Activated T-helper 9 cell treated with anti-CD3 and anti-CD28 coated beads, Interleukin-2, amount 50 U/mL, for 16 hours (primary cell): Measurements from ENCODE around the gene DNPH1.

ENCODE experiments used
- DNase-seq: peaks from one replicate; pipeline ENCODE4 v3.0.0-alpha.2; 2020; ENCODE audit warnings: low read depth

The DNPH1 gene

DNA sequence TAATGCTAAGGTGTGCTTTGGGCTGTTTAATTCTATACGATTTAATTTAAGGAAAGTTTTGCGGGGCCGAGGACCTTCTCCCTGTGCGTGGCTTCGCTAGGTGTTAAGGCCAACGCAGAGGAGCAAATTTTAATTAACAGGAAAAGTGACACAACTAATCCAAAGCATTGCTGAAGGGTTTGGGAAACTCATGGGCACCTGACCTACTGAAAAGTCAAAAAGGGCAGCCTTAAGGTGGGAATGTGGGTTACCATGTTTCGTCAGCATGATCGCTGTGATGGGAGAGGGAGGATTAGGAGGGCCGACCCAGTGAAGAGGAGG is 47.7 kb downstream of the DNPH1 start:
- no peak for DNase-seq

DNA sequence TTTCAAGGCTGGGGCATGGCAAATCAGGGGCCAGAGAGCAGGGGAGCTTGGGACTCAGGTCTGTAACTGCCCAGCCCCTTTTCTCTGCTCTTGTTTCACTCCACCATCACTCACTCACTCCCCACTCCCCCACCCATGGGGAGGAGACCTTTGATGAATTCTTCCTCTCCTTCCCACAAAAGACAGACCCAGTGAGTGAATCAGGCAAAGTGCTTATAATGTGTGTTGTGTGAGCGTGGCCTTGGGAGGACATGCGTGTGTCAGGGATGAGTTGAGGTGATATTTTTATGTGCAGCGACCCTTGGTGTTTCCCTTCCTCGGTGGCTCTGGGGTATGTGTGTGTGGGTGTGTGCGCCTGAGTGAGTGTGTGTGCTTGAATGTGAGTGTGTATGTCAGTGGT is 48.3 kb downstream of the DNPH1 start:
- DNase-seq = no peak

DNA sequence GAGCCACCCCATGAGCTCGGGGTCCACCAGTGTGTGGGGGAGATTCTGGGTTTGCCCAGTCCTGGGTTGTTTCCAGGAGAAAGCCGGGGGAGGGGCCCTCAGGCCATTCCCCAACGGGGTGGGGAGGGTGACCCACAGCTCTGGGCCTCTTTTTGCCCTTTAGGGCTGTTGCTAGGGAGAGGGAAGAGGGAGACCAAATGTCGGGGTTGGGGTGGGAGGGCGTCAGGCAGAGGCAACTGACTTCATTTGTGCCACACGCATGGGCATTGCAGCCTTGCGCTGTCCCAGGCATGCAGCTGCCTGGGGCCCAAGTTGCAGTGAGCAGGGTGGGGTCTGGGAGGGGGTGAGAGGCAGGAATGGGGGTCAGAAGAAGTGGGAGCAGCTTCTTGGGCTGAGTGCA is 49.2 kb downstream of the DNPH1 start:
- DNase-seq = no peak

DNA sequence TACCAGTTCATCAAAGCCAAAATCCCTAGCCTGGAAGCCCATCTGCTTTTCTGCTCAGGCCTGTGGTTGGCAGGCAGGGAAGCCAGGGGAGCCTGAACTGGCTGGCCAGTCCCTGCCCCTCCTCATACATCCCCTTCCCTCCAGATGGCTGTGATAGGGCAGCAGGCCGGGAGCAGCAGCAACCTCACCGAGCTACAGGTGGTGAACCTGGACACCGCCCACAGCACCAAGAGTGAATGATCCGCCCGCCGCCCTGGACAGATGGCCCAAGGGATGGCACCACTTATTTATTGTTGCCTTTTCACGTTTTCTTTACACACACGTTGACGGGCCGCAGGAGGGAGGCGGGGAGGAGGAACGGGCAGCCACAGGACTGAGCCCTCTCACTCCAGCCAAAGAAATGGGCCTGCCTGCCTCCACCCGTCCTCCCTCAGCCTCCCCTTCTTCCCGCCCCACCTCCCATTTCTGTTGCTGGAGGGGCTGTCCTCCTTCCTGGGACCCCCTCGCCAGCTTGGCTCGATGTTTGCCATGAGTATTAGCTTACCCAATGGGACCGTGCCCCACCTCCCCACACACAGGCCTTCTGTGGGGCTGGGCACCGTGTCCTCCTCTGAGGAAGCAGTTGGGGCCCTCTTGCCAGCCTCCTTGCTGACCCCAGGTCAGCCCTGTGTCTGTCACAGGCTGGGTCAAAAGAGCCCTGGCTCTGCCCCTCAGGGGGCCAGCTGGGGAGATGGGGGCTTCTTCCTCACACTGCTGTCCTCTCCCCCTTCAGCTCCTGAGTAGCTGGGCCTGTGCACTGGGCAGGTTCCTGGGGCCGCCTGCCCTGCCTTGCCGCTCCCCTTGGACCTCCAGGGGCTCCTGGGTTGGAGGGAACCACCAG is 50.1 kb downstream of the DNPH1 start:
- no peak for DNase-seq

DNA sequence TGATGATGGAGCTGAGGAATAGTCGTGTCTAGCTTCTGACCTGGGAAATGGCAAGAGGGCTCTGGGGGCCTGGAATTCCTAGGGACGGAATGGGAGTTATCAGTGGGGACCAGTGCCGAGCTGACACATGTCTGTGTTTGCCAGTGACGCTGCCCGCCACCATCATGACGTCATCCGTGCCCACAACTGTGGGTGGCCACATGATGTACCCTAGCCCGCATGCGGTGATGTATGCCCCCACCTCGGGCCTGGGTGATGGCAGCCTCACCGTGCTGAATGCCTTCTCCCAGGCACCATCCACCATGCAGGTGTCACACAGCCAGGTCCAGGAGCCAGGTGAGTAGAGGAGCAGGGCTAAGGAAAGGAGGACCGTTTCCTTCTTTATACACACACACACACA is 51.1 kb downstream of the DNPH1 start:
- no peak for DNase-seq

DNA sequence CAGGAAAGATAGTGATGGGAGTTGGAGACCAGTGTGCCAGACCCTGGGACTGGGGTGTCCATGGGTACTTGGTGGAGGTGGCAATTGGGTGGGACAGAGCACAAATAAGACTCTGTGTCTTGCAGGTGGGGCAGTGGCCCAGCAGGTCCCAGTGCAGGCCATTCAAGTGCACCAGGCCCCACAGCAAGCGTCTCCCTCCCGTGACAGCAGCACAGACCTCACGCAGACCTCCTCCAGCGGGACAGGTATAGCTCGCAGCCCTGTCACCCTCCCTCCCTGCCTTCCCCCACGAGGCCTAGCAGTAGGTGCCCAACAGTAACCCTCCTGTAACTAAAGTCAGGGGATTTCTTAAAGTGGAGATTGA is 52.9 kb downstream of the DNPH1 start:
- DNase-seq = no peak

DNA sequence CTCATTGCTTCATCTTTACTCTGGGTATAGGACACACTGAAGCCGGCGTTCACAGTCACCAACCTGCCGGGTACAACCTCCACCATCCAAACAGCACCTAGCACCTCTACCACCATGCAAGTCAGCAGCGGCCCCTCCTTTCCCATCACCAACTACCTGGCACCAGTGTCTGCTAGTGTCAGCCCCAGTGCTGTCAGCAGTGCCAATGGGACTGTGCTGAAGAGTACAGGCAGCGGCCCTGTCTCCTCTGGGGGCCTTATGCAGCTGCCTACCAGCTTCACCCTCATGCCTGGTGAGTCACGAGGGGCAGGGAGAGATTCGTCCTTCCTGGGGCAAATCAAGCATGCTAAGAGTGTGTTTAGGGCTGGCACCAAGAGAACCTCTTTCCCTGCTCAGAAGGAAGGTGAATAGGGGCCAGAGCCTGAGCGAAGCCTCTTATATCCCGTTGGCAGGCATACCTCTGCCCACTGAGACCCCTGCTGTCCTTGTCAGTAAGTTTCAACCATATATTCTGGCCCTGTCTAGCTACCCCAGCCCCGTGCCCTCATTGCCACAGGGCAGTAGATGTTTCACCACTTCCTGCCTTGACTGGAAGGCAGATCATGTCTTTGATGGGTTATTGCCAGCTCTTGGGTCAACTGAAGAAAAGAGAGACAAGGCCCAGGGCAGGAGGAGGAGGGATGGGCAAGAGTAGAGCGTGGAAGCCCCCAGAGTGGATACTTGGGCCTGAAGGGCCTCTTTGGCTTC is 53.4 kb downstream of the DNPH1 start:
- no peak for DNase-seq
